Smooth muscle cell (in vitro differentiated cells): ENCODE results near the gene PCCA. TPM values are rescaled to one million over a fixed set of nuclear protein-coding genes. Genes with fewer than 3 reads are reported as not detected.
"Not testable (repeated sequence)": the region's sequence is repeated elsewhere in the genome, so short reads cannot be mapped to it uniquely, and the experiment has no call there.

ENCODE experiments used
- DNase-seq: peaks from one replicate; lab custom pipeline; 2025; ENCODE audit not compliant: unreplicated experiment; lab: John Stamatoyannopoulos, UW
- H2AFZ ChIP-seq: fragments of 200-600 bp; sonication (generic); 2 replicates; pipeline ENCODE4 v1.6.0; 2016; ENCODE audit warnings: antibody characterized with exemption, low read depth, mild to moderate bottlenecking
- H3F3A ChIP-seq: fragments of 200-600 bp; sonication (generic); 2 replicates; pipeline ENCODE4 v1.6.0; 2017; ENCODE audit warnings: antibody characterized with exemption, low read depth
- H3K27ac ChIP-seq: fragments of 200-600 bp; sonication (generic); 2 replicates; pipeline ENCODE4 v1.5.1; 2016; ENCODE audit warnings: low read depth, mild to moderate bottlenecking
- H3K27me3 ChIP-seq: fragments of 200-600 bp; sonication (generic); 2 replicates; pipeline ENCODE4 v1.6.1; 2016; ENCODE audit warnings: low read depth, mild to moderate bottlenecking
- H3K36me3 ChIP-seq: fragments of 200-600 bp; sonication (generic); 2 replicates; pipeline ENCODE4 v1.5.1; 2016; ENCODE audit warnings: low read depth
- H3K4me1 ChIP-seq: fragments of 200-600 bp; sonication (generic); 2 replicates; pipeline ENCODE4 v1.5.1; 2016; ENCODE audit warnings: low read depth
- H3K4me2 ChIP-seq: fragments of 200-600 bp; sonication (generic); 2 replicates; pipeline ENCODE4 v1.6.0; 2016; ENCODE audit warnings: mild to moderate bottlenecking
- H3K4me3 ChIP-seq: fragments of 200-600 bp; sonication (generic); 2 replicates; pipeline ENCODE4 v1.5.1; 2016; ENCODE audit warnings: mild to moderate bottlenecking
- H3K79me2 ChIP-seq: fragments of 200-600 bp; sonication (generic); 2 replicates; pipeline ENCODE4 v1.6.0; 2016; ENCODE audit warnings: low read depth, mild to moderate bottlenecking
- H3K9ac ChIP-seq: fragments of 200-600 bp; sonication (generic); 2 replicates; pipeline ENCODE4 v1.6.0; 2016; ENCODE audit warnings: low read depth
- H3K9me3 ChIP-seq: fragments of 200-600 bp; sonication (generic); replicated peaks from 2 replicates; pipeline ENCODE4 v1.5.1; 2016; ENCODE audit warnings: low read depth
- H4K20me1 ChIP-seq: fragments of 200-600 bp; sonication (generic); 2 replicates; pipeline ENCODE4 v1.6.0; 2016; ENCODE audit warnings: low read depth
- WGBS: methylation state at CpG from one replicate; pipeline ENCODE4 v1.1.7; 2016; ENCODE audit warnings: low lambda C conversion rate; 5-methylcytosine and 5-hydroxymethylcytosine counted together
- polyA plus RNA-seq: library from polyadenylated mRNA; unstranded; fragments of >200 nt; fragmentation: Nextera tagmentation; extraction: Ambion mirVana; gene quantifications from 2 replicates; pipeline ENCODE4 v1.2.1, GENCODE V29; 2016
- total RNA-seq: library from RNA; depleted of rRNA; stranded (reverse); fragments of >200 nt; gene quantifications from 2 replicates; pipeline ENCODE4 v1.2.3, GENCODE V29; 2014
- TF ChIP-seq, protein P1 (sequence below): fragments of 200-600 bp; sonication (generic); IDR thresholded peaks from 2 replicates; pipeline ENCODE4 v1.5.1; 2017; ENCODE audit warnings: borderline replicate concordance, mild to moderate bottlenecking, antibody characterized with exemption; ENCODE audit not compliant: insufficient read depth, poor library complexity, severe bottlenecking

PCCA gene
- total and polyA plus RNA-seq, 2 experiments from 2014 or later: 19.6 to 24.7 TPM

DNA sequence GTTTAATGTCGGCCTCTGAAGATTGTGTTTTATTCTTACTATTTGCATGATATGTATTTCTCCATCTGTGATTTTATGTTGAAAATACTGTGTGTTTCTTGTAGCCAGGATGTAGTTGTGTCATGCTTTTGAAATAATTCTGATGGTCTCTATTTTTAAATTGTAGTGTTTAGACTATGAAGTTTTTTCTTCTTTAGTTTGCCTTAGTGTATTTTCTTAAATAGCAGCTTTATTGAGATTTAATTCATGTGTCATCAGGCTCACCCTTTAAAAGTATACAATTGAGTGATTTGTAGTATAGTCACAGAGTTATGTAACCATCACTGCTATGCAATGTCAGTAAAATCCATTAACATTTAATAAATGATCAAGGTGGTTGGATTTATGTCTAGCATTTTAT, 74.5 kb downstream of the PCCA start:
- no peak overlapping the region for H3K9ac ChIP-seq
- H3F3A ChIP-seq: no peaks in the 10 kb centered on the region
- no peak overlapping the region for H3K27ac ChIP-seq
- peaks cover 12% of the 10 kb centered on the region for H4K20me1 ChIP-seq
- no peak overlapping the region for H2AFZ ChIP-seq
- no peaks in the 10 kb centered on the region for H3K4me1 ChIP-seq
- H3K4me3 ChIP-seq: no peak overlapping the region
- H3K9me3 ChIP-seq: no peaks in the 10 kb centered on the region
- WGBS: 97% methylated on average over 1 of the region's 1 CpG
- H3K4me2 ChIP-seq: no peak overlapping the region
- TF ChIP-seq, protein P1, sequence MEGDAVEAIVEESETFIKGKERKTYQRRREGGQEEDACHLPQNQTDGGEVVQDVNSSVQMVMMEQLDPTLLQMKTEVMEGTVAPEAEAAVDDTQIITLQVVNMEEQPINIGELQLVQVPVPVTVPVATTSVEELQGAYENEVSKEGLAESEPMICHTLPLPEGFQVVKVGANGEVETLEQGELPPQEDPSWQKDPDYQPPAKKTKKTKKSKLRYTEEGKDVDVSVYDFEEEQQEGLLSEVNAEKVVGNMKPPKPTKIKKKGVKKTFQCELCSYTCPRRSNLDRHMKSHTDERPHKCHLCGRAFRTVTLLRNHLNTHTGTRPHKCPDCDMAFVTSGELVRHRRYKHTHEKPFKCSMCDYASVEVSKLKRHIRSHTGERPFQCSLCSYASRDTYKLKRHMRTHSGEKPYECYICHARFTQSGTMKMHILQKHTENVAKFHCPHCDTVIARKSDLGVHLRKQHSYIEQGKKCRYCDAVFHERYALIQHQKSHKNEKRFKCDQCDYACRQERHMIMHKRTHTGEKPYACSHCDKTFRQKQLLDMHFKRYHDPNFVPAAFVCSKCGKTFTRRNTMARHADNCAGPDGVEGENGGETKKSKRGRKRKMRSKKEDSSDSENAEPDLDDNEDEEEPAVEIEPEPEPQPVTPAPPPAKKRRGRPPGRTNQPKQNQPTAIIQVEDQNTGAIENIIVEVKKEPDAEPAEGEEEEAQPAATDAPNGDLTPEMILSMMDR: no peak
- H3K36me3 ChIP-seq: no peaks in the 10 kb centered on the region
- no peaks in the 10 kb centered on the region for H3K79me2 ChIP-seq
- DNase-seq: no peak
- H3K27me3 ChIP-seq: no peaks in the 10 kb centered on the region

DNA sequence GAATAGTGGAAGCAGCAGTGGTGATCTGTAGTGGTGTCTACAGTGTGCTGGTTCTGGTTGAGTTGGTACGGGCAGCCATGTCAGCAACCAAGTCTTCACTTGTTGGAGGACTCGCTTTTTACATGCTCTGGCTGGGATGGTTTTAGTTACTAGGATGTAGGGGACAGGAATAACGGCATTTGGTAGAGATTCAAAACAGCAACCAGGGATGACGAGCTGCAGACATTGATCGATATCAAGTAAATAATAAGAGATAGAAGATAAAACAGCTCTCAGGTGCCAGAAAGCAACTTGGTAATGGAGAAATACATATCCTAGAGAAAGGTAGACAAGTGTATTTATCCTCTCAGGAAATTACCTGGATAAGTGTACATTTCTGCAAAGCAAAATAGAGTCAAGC, 84.3 kb downstream of the PCCA start:
- Histone ChIP-seq H3K9me3 (no peaks in the 10 kb centered on the region), H3K4me1 (peaks cover 22% of the 10 kb centered on the region), H3K4me2 (no peak overlapping the region), H3K36me3 (no peaks in the 10 kb centered on the region), H2AFZ (no peak overlapping the region), H3K27me3 (no peaks in the 10 kb centered on the region), H4K20me1 (peaks cover 24% of the 10 kb centered on the region), H3K79me2 (no peaks in the 10 kb centered on the region), H3K4me3 (no peak overlapping the region), H3K9ac (no peak overlapping the region), H3K27ac (no peak overlapping the region), H3F3A (no peaks in the 10 kb centered on the region)
- WGBS: 85% methylated on average over 5 of the region's 5 CpGs
- TF ChIP-seq, protein P1: no peak
- DNase-seq: no peak

DNA sequence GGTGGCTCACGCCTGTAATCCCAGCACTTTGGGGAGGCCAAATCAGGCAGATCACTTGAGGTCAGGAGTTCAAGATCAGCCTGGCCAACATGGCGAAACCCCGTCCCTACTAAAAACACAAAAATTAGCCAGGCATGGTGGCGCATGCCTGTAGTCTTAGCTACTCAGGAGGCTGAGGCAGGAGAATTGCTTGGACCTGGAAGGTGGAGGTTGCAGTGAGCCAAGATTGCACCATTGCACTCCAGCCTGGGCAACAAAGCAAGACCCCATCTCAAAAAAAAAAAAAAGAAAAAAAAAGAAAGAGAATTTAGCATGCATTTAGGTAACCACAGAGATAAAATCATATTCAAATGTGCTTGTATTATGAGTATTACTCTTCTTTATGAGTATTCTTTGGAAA, 85.6 kb downstream of the PCCA start:
- Histone ChIP-seq H4K20me1 (peaks cover 24% of the 10 kb centered on the region), H3K4me1 (peaks cover 22% of the 10 kb centered on the region)
- H3K27me3 ChIP-seq, H3K4me2 ChIP-seq, H2AFZ ChIP-seq, H3F3A ChIP-seq, H3K27ac ChIP-seq, H3K4me3 ChIP-seq, DNase-seq, H3K9me3 ChIP-seq, H3K36me3 ChIP-seq, H3K9ac ChIP-seq, H3K79me2 ChIP-seq: not testable (repeated sequence)
- WGBS: 97% methylated on average over 4 of the region's 4 CpGs

DNA sequence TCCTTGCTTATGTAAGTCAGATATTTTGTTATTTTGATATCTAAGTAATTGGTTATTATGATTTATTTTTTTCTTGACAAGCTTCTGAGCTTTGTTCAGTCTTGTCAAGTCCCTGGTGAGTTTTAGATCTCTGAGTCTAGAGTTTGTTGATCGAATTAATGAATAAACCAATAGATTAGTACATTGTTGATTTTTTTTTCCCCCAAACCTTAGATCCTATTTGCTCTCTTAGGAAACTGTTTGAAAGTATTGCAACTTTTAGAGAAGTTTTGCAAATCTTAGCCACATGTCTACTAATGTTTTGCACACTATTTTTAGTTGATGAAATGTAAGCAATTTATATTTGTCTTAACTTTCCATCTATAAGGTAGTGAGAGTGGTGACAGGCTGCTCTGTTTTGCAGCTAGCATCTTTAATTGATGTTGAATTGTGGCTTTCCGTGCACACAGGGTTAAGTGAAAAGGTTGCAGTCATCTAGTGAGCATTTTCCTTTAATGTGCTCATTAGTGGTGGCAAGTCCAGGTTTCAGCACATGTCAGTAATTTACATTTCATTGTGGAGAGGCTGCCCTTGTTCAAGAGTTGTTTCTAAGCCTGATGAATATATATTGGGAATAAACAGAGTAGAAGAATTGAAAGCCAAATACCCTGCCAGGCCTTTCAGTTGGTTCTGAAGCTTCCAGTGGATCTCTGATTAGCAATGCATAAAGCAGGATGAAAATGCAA, 86.3 kb downstream of the PCCA start:
- no peaks in the 10 kb centered on the region for H3F3A ChIP-seq
- no peaks in the 10 kb centered on the region for H3K27me3 ChIP-seq
- peaks cover 22% of the 10 kb centered on the region for H3K4me1 ChIP-seq
- H4K20me1 ChIP-seq: peaks cover 24% of the 10 kb centered on the region
- no peaks in the 10 kb centered on the region for H3K79me2 ChIP-seq
- H3K27ac ChIP-seq: no peak overlapping the region
- H3K9ac ChIP-seq: no peak overlapping the region
- no peaks in the 10 kb centered on the region for H3K36me3 ChIP-seq
- no peak overlapping the region for H2AFZ ChIP-seq
- H3K4me3 ChIP-seq: no peak overlapping the region
- H3K4me2 ChIP-seq: no peak overlapping the region
- H3K9me3 ChIP-seq: no peaks in the 10 kb centered on the region
- TF ChIP-seq, protein P1: no peak
- no peak for DNase-seq
- 82% methylated on average over 2 of the region's 2 CpGs for WGBS
